Naive thymus-derived CD4-positive, alpha-beta T cell (primary cell): ENCODE results near the gene PLK1. TPM values are rescaled to one million over a fixed set of nuclear protein-coding genes. Genes with fewer than 3 reads are reported as not detected.
A peak's percentile ranks its signal among the peaks of the same experiment; 100 is the strongest.
"Not testable (repeated sequence)": the region's sequence is repeated elsewhere in the genome, so short reads cannot be mapped to it uniquely, and the experiment has no call there.

Experiments
- ATAC-seq: fragments of 150-1000 bp; cut with Tn5 transposase; 2 replicates; pipeline ENCODE4 v1.10.0; 2021; ENCODE audit warnings: mild to moderate bottlenecking, moderate library complexity
- CTCF ChIA-PET: fragments of 350-600 bp; sonication (Branson Sonifier 250); formaldehyde crosslinking; loops from one replicate; lab custom pipeline; 2021; ENCODE audit warnings: antibody characterized with exemption; lab: Charles Lee
- POLR2A ChIA-PET: fragments of 350-600 bp; sonication (Branson Sonifier 250); formaldehyde crosslinking; loops from one replicate; lab custom pipeline; 2021; ENCODE audit warnings: antibody characterized with exemption, inconsistent platforms; lab: Charles Lee
- DNase-seq, 9 donors: peaks; one replicate each; pipeline versions ENCODE4 v3.0.0 to v3.0.0-alpha.2; 2020 to 2022; ENCODE audit warnings: mixed read lengths in 1 of 9
- H3K27ac ChIP-seq: one replicate; pipeline ENCODE4 v1.7.0; 2013; ENCODE audit warnings: mild to moderate bottlenecking, low read depth, low read length, moderate library complexity
- H3K27me3 ChIP-seq, 2 donors: one replicate each; pipeline ENCODE4 v1.7.0; 2013; ENCODE audit warnings: low read length in 2 of 2, mild to moderate bottlenecking in 2 of 2, moderate library complexity in 2 of 2; ENCODE audit not compliant: control insufficient read depth in 2 of 2, insufficient read depth in 2 of 2
- H3K36me3 ChIP-seq, 3 experiments: 1 replicate in 2 of 3; 2 replicates in 1 of 3; pipeline ENCODE4 v1.7.0; 2013; ENCODE audit warnings: low read length in 3 of 3, mild to moderate bottlenecking in 3 of 3, moderate library complexity in 1 of 3; ENCODE audit not compliant: insufficient read depth in 3 of 3, control insufficient read depth in 2 of 3
- H3K4me1 ChIP-seq, 2 donors: one replicate each; pipeline ENCODE4 v1.7.0; 2013; ENCODE audit warnings: low read length in 2 of 2, mild to moderate bottlenecking in 2 of 2, moderate library complexity in 1 of 2; ENCODE audit not compliant: control insufficient read depth in 2 of 2, insufficient read depth in 2 of 2
- H3K4me3 ChIP-seq: 2 replicates; pipeline ENCODE4 v1.7.0; 2013; ENCODE audit warnings: mild to moderate bottlenecking, low read length
- H3K9me3 ChIP-seq, 3 experiments: 1 replicate in 2 of 3; 2 replicates in 1 of 3; pipeline ENCODE4 v1.7.0; 2013; ENCODE audit warnings: low read length in 3 of 3; ENCODE audit not compliant: control insufficient read depth in 2 of 3
- H3K27ac Mint-ChIP-seq, 9 donors: one replicate each; pipeline ENCODE4 v1.8.0; 2020 to 2022; ENCODE audit warnings: mixed read lengths in 9 of 9, mild to moderate bottlenecking in 8 of 9, moderate library complexity in 5 of 9, inconsistent platforms in 2 of 9
- H3K27me3 Mint-ChIP-seq, 5 donors: one replicate each; pipeline ENCODE4 v1.8.0; 2021 to 2022; ENCODE audit warnings: mixed read lengths in 5 of 5, mild to moderate bottlenecking in 1 of 5
- H3K36me3 Mint-ChIP-seq, 5 donors: one replicate each; pipeline ENCODE4 v1.8.0; 2020 to 2022; ENCODE audit warnings: mixed read lengths in 5 of 5, mild to moderate bottlenecking in 3 of 5, inconsistent platforms in 1 of 5
- H3K4me1 Mint-ChIP-seq, 7 donors: one replicate each; pipeline ENCODE4 v1.8.0; 2020 to 2022; ENCODE audit warnings: mixed read lengths in 7 of 7, mild to moderate bottlenecking in 3 of 7, inconsistent platforms in 1 of 7
- H3K4me3 Mint-ChIP-seq, 10 donors: one replicate each; pipeline ENCODE4 v1.8.0; 2020 to 2022; ENCODE audit warnings: mild to moderate bottlenecking in 10 of 10, mixed read lengths in 10 of 10, moderate library complexity in 6 of 10, inconsistent platforms in 2 of 10
- H3K9me3 Mint-ChIP-seq, 11 donors: one replicate each; pipeline ENCODE4 v1.8.0; 2020 to 2022; ENCODE audit warnings: mixed read lengths in 11 of 11, mild to moderate bottlenecking in 4 of 11, inconsistent platforms in 1 of 11, moderate library complexity in 1 of 11
- intact Hi-C, 2 donors: fragments of 100-400 bp; cut with micrococcal nuclease; formaldehyde crosslinking; loops; one replicate each; pipeline ENCODE4 v1.15.1; 2023
- polyA plus RNA-seq, 2 donors: library from polyadenylated mRNA; unstranded; fragments of 300-500 nt; fragmentation: Illumina TruSeq; gene quantifications; one replicate each; pipeline ENCODE4 v1.2.3, GENCODE V29; 2021
- total RNA-seq, 6 experiments: library from RNA in 5 of 6; stranded (reverse) in 5 of 6; gene quantifications; 1 replicate in 5 of 6; 2 replicates in 1 of 6; pipeline ENCODE4 v1.2.3 and lab custom pipeline; 2021 to 2026

PLK1 gene
- total RNA-seq (10 to 100 TPM in 1 of 5 experiments, 1 to 10 TPM in 3, under 1 TPM in 1; 0.45 to 65.0 (median 3.2) TPM), polyA plus RNA-seq (under 1 TPM; 0.16 to 0.35 TPM), total RNA-seq (lab: John Stamatoyannopoulos, UW) (0.94 reads per million)

DNA sequence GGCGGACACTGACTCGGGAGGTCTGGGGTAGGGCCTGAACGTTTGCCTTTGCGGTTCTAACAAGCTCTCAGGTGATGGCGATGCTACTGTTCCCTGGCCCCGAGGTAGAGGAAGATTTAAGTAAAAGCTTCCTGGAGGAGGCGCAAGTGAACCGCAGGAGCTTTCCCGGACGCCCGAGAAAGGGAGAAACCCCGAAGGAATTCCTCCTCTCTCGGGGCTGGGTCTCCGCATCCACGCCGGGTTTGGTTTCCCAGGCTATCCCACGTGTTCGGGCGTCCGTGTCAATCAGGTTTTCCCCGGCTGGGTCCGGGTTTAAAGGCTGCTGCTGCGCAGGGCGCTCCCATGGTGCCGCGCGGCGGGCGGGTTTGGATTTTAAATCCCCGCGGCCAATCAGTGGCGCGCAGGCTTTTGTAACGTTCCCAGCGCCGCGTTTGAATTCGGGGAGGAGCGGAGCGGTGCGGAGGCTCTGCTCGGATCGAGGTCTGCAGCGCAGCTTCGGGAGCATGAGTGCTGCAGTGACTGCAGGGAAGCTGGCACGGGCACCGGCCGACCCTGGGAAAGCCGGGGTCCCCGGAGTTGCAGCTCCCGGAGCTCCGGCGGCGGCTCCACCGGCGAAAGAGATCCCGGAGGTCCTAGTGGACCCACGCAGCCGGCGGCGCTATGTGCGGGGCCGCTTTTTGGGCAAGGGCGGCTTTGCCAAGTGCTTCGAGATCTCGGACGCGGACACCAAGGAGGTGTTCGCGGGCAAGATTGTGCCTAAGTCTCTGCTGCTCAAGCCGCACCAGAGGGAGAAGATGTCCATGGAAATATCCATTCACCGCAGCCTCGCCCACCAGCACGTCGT lies at the start of gene PLK1:
Gene PLK1, plus strand, starts transcription at position 460 of the 844 bp plus-strand sequence. Its CDS starts 44 bp downstream, at position 504.
- H3K27ac Mint-ChIP-seq: peak within 1 kb of the TSS in 4 of 9 donors; percentile 50 to 73 (median 60)
- Histone ChIP-seq H3K27me3 (no peaks in the 10 kb centered on the region), H3K36me3 (peaks cover 0 to 17% (median 0%) of the 10 kb centered on the region in 3 experiments), H3K27ac (peak within 1 kb of the TSS; percentile 39), H3K4me3 (peak within 1 kb of the TSS; percentile 80), H3K9me3 (no peaks in the 10 kb centered on the region), H3K4me1 (peaks cover 9 to 10% of the 10 kb centered on the region in 2 donors)
- peaks cover 10 to 44% (median 23%) of the 10 kb centered on the region in 7 donors for H3K4me1 Mint-ChIP-seq
- DNase-seq (peak; percentile 44 to 85 (median 65)), ATAC-seq (peak; percentile 96)
- intact Hi-C loops: loop anchor here (1.0 to 10.0 kb wide), 5 partner anchors 37 to 336 kb away; partner anchors contain the start of genes DCTN5 (in 2 of the 2), PALB2 (in 2 of the 2), EARS2 (in 1 of the 2) and NDUFAB1 (in 1 of the 2)
- peaks cover 0 to 9% (median 0%) of the 10 kb centered on the region in 5 donors for H3K27me3 Mint-ChIP-seq
- peaks cover 4 to 26% (median 4%) of the 10 kb centered on the region in 5 donors for H3K36me3 Mint-ChIP-seq
- peak within 1 kb of the TSS; percentile 61 to 96 (median 84) for H3K4me3 Mint-ChIP-seq
- CTCF ChIA-PET: interaction anchor here (1.1 kb wide), 1 partner anchor 576 kb away, joined by 3 read pairs; no protein-coding TSS in a partner anchor
- POLR2A ChIA-PET: no interaction called here
- H3K9me3 Mint-ChIP-seq: no peaks in the 10 kb centered on the region

- Histone ChIP-seq H3K36me3 (peaks cover 0 to 48% (median 10%) of the 10 kb centered on the region in 3 experiments), H3K4me1 (no peaks in the 10 kb centered on the region), H3K9me3 (no peaks in the 10 kb centered on the region), H3K27ac (no peak overlapping the region), H3K27me3 (no peaks in the 10 kb centered on the region), H3K4me3 (no peak overlapping the region)
- H3K36me3 Mint-ChIP-seq: peaks cover 5 to 50% (median 14%) of the 10 kb centered on the region in 5 donors
- intact Hi-C loops: no loop called here
- H3K9me3 Mint-ChIP-seq: no peaks in the 10 kb centered on the region
- ChIA-PET CTCF (no interaction called here), POLR2A (no interaction called here)
- no peak for DNase-seq
- H3K27me3 Mint-ChIP-seq: no peaks in the 10 kb centered on the region
- no peak overlapping the region for H3K4me3 Mint-ChIP-seq
- H3K4me1 Mint-ChIP-seq: peaks cover 0 to 15% (median 8%) of the 10 kb centered on the region in 7 donors
- no peak overlapping the region for H3K27ac Mint-ChIP-seq
- no peak for ATAC-seq
Observed at GRCh38 chr16:23629516-23629915, 49.2 kb upstream of the PLK1 start.

DNA sequence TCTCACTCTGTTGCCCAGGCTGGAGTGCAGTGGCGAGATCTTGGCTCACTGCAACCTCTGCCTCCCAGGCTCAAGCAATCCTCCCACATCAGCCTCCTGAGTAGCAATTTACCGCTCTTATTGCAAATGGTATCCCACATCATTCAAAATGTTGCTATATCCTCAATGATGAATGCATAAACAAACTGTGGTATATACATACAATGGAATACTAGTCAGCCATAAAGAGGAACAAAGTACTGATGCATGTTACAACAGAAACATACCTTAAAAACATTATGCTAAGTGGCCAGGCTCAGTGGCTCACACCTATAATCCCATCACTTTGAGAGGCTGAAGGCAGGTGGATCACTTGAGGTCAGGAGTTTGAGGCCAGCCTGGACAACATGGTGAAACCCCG lies 46.8 kb upstream of the PLK1 start:
- H3K27me3 Mint-ChIP-seq, DNase-seq, H3K9me3 ChIP-seq, H3K27ac Mint-ChIP-seq, H3K4me3 Mint-ChIP-seq, intact Hi-C loops, H3K9me3 Mint-ChIP-seq, CTCF ChIA-PET, POLR2A ChIA-PET, H3K4me3 ChIP-seq, ATAC-seq, H3K27me3 ChIP-seq, H3K27ac ChIP-seq, H3K4me1 ChIP-seq: not testable (repeated sequence)
- peaks cover 5 to 48% (median 28%) of the 10 kb centered on the region in 5 donors for H3K36me3 Mint-ChIP-seq
- peaks cover 0 to 42% (median 10%) of the 10 kb centered on the region in 3 experiments for H3K36me3 ChIP-seq
- H3K4me1 Mint-ChIP-seq: peaks cover 0 to 19% (median 8%) of the 10 kb centered on the region in 7 donors

DNA sequence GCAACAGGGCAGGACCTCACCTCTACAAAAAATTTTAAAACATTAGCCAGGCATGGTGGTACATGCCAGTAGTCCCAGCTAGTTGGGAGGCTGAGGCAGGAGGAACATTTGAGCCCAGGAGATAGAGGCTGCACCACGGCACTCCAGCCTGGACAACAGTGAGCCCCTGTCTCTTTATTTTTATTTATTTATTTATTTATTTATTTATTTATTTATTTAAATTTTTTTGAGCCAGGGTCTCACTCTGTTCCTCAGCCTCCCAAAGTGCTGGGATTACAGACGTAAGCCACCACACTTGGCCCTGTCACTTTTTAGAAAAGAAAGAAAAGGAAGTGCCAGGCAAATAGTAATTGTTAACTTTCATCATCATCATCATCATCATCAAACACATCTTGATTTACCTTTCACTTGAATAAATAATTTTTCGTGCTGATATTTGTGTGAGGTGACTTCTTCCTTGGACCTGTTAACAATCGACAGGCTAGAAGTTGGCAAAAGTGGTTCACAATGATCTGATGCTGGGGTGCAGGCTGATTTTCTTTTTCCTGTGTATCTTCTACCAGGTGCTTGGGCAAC lies 44.1 kb upstream of the PLK1 start:
- Histone ChIP-seq H3K4me3 (no peak overlapping the region), H3K27ac (no peak overlapping the region), H3K9me3 (no peaks in the 10 kb centered on the region), H3K4me1 (no peaks in the 10 kb centered on the region), H3K27me3 (no peaks in the 10 kb centered on the region), H3K36me3 (peaks cover 0 to 24% (median 6%) of the 10 kb centered on the region in 3 experiments)
- no peak for DNase-seq
- ChIA-PET CTCF (no interaction called here), POLR2A (no interaction called here)
- intact Hi-C loops: no loop called here
- Mint-ChIP-seq H3K9me3 (no peaks in the 10 kb centered on the region), H3K4me1 (peaks cover 0 to 29% (median 13%) of the 10 kb centered on the region in 7 donors), H3K27me3 (no peaks in the 10 kb centered on the region), H3K4me3 (no peak overlapping the region), H3K36me3 (peaks cover 2 to 33% (median 23%) of the 10 kb centered on the region in 5 donors), H3K27ac (no peak overlapping the region)
- ATAC-seq: no peak

GRCh38 chr16:23635958-23636357 lies 42.7 kb upstream of the PLK1 start:
- no peak overlapping the region for H3K27ac ChIP-seq
- Mint-ChIP-seq H3K27ac (peak overlapping the region in 1 of 9 donors; percentile 15), H3K4me1 (peaks cover 6 to 35% (median 25%) of the 10 kb centered on the region in 7 donors), H3K4me3 (no peak overlapping the region), H3K9me3 (no peaks in the 10 kb centered on the region), H3K36me3 (peaks cover 0 to 25% (median 17%) of the 10 kb centered on the region in 5 donors), H3K27me3 (no peaks in the 10 kb centered on the region)
- no peaks in the 10 kb centered on the region for H3K9me3 ChIP-seq
- CTCF ChIA-PET: no interaction called here
- ATAC-seq (no peak), DNase-seq (no peak)
- intact Hi-C loops: no loop called here
- no peak overlapping the region for H3K4me3 ChIP-seq
- POLR2A ChIA-PET: no interaction called here
- peaks cover 7 to 10% of the 10 kb centered on the region in 2 donors for H3K4me1 ChIP-seq
- no peaks in the 10 kb centered on the region for H3K27me3 ChIP-seq
- H3K36me3 ChIP-seq: peaks cover 0 to 19% (median 0%) of the 10 kb centered on the region in 3 experiments

DNA sequence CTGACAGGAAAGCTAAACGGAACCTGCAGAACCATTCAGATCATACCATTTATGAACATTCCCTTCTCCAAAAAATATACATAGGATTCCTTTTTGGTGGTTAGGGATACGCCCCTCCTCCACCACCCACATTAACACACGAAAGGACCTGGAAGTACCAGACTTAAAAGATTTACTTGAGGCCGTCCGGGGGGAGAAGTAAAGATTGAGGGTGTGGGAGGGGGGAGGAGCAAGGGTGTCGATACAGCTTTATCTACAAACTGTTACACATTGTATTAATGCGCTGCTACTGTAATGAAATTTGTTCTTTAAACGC lies 38.1 kb upstream of the PLK1 start:
- H3K4me3 Mint-ChIP-seq: peak overlapping the region; percentile 96 to 99 (median 99)
- peaks cover 0 to 3% (median 0%) of the 10 kb centered on the region in 11 donors for H3K9me3 Mint-ChIP-seq
- peaks cover 3 to 27% (median 18%) of the 10 kb centered on the region in 5 donors for H3K36me3 Mint-ChIP-seq
- H3K27me3 Mint-ChIP-seq: no peaks in the 10 kb centered on the region
- H3K4me1 Mint-ChIP-seq: peaks cover 11 to 50% (median 42%) of the 10 kb centered on the region in 7 donors
- peaks cover 7 to 18% of the 10 kb centered on the region in 2 donors for H3K4me1 ChIP-seq
- peak overlapping the region; percentile 87 for H3K4me3 ChIP-seq
- ChIA-PET CTCF (interaction anchor here (1.1 kb wide), 1 partner anchor 26 kb away, joined by 5 read pairs; no protein-coding TSS in a partner anchor), POLR2A (interaction anchor here (0.7 to 1.2 kb wide), 2 partner anchors 35 to 44 kb away, joined by 3 read pairs; no protein-coding TSS in a partner anchor)
- DNase-seq: peak in 1 of 9 donors; percentile 5
- H3K9me3 ChIP-seq: no peaks in the 10 kb centered on the region
- no peaks in the 10 kb centered on the region for H3K27me3 ChIP-seq
- H3K27ac ChIP-seq: peak overlapping the region; percentile 84
- peak overlapping the region; percentile 93 to 98 (median 96) for H3K27ac Mint-ChIP-seq
- intact Hi-C loops: loop anchor here (2.0 to 5.0 kb wide), 4 partner anchors 38 to 493 kb away; partner anchors contain the start of genes USP31 (in 2 of the 2), COG7 (in 1 of the 2) and PLK1 (in 1 of the 2)
- H3K36me3 ChIP-seq: peaks cover 0 to 18% (median 3%) of the 10 kb centered on the region in 3 experiments
- ATAC-seq: no peak
